Astrocyte of the hippocampus (primary cell): ENCODE results near the gene CTNNB1.

Source experiments
- DNase-seq: peaks from one replicate; pipeline ENCODE4 v3.0.0; 2011; ENCODE audit warnings: low read depth, low spot score

Gene CTNNB1

DNA sequence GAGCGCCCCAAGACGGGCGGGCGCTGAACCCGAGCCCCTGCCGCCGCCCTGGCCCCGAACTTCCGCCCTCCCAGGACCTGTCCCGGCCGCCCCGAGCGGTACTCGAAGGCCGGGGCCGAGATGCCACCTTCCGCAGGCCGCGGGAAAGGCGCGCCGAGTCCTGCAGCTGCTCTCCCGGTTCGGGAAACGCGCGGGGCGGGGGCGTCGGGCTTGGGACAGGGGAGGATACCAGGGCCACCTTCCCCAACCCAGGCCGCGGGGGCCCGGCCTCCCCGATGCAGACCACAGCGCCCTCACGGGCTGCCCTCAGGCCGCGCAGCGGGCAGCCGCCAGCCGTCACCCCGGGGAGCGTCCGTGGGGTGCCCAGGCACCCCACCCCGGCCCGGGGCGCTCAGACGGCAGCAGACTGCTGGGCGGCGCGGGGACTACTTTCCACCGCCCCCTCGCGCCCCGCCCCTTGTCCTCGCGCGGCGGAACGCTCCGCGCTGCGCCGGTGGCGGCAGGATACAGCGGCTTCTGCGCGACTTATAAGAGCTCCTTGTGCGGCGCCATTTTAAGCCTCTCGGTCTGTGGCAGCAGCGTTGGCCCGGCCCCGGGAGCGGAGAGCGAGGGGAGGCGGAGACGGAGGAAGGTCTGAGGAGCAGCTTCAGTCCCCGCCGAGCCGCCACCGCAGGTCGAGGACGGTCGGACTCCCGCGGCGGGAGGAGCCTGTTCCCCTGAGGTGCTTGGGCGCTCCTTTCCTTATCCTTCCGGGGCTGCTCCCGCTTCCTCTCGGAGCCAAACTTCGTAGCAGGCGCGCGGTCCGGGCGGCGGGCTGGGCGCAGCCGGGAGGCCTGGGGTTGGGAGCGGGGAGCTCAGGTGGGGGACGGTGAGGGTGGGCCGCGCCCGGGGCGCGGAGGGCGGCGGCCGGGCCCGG is at the start of gene CTNNB1:
Gene CTNNB1 (plus strand): TSS at position 556 of the 916 bp plus-strand sequence. CDS start 24,564 bp downstream, outside the sequence.
- peak; percentile 98 for DNase-seq

DNA sequence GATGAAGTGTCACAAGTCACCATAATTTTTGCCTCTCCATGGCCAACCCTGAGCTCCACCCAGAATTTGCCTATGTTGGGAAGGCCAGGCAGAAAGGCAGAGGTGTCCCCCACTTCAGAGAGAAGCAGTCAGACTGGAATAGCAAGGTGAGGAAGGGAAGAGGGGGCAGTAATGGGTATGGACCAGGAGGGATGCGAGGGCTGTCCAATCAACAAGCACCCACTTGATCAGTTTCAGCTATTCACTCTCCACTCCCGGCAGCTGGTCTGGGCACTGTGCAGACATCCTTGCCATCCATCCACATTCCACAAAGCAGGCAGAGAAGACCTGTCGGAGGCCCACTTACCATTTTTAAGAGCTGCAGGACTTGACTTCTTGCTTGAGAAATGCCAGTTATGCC is 43.5 kb upstream of the CTNNB1 start:
- DNase-seq, result no peak

DNA sequence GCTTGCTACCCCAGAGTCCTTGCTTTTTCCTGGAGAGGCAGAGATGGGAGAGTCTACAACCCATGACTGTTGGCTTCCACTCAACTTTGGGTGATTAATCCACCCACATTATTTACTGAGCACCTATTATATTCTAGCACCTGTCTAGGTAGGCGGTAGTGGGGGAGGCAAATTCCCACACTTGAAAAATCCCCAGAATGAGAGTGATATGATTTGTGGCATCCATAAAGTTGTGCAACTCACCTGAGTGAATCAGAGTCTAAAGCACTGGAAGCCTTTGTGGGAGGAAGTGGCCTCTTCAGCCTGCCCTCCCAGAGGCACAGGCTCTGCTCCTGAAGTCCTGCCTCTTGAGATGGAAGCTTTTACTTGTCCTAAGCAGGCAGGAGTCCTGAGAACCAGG is 40.4 kb upstream of the CTNNB1 start:
- no peak for DNase-seq

DNA sequence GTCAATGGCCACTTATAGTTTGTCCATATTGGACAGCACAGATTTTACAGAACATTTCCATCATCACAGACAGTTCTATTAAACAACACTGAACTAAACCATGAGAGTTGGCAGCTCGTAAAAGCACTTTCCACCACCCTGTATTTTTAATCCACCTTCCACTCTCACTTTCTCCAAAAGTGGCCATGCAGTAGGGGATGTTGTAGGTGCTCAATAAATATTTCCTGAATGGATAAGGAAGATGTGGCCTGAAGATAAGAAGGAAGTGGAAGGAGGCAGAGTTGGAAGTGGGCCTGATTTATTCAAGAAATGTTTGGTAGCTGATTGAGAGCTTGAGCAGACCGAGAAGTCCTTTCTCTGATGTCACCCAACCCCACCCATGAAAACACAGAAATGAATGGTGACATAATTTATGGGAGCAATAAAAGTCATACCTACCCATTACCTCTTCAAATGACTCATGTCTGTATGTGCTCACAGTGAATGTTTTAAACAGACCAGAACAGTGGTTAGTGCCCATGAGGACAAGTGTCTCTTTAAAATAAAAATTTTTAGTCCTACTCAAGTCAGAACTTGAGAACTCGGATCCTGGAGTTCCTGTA is 39.6 kb upstream of the CTNNB1 start:
- no peak for DNase-seq

DNA sequence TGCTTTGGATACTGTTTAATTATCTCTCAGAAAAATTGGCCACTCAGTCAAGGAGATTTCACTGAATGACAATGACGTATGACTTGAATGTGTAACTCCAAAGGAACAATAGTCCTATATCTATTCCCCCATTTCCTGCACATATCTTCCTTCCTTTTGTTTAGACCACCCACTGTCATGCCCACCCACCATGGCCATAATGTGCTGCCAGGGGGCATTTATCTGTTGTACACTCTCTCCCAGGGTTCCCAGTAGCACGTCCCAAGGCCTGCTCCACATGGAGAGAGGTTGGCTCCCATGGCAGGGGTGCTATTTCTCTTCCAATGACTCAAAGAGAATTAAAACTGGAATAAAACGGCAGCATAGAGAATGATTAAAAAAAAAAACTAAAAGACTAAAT is 36.8 kb upstream of the CTNNB1 start:
- DNase-seq, result no peak

DNA sequence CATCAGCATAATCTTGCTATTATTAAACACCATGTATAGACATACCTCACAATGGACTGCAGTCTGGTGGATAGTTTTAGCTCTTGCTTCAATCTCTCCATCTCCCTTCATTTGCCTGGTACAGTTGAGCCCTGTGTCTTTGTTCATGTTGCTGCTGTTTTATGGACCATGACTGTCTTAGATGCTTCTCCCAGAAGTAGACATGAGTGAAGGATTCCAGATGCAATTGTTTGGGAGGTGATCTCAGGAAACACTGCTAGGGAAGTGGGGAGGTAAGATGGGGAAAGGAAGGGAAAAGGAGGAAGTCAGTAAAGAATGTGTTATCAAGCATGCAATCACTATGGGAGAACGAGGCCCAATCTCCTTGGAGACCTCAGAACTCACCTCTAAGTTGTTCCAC is 36.3 kb upstream of the CTNNB1 start:
- DNase-seq, result no peak

DNA sequence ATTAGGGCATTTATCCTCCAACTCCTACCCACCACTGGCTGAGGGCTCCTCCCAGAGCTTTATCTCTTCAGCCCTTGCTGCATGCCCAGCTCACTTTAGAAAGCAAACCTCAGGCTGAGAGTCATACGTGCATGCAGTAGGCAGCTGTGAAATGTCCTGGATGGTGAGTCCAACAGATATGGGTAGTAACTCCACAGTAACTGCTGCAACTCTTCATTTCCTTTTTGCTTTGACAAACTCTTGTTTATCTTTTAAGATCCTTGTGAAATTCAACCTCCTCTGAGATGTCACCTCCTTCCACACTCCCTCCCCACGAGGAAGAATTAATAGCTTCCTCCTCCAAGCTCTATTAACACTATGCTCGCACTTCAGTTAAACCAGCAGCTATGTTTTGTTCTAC is 35.9 kb upstream of the CTNNB1 start:
- DNase-seq, result no peak

DNA sequence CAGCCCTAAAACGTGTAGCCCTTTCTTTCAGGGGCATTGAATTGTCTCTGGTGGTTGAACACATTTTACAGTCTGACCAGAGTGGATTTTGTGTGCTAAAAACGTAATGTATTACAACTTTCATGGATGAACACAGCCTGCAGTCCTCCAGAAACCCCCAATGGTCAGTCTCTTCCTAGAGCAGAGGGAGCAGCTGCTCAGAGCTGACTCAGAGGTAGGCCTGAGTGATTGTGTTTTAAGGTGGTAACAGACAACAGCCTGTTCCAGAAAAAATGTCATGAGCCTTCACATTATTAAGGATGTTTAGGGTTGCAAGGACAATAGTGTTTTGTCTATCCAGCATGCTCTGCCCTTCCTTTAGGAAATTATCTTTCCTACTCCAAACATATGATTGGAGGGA is 34.5 kb upstream of the CTNNB1 start:
- DNase-seq, result no peak

DNA sequence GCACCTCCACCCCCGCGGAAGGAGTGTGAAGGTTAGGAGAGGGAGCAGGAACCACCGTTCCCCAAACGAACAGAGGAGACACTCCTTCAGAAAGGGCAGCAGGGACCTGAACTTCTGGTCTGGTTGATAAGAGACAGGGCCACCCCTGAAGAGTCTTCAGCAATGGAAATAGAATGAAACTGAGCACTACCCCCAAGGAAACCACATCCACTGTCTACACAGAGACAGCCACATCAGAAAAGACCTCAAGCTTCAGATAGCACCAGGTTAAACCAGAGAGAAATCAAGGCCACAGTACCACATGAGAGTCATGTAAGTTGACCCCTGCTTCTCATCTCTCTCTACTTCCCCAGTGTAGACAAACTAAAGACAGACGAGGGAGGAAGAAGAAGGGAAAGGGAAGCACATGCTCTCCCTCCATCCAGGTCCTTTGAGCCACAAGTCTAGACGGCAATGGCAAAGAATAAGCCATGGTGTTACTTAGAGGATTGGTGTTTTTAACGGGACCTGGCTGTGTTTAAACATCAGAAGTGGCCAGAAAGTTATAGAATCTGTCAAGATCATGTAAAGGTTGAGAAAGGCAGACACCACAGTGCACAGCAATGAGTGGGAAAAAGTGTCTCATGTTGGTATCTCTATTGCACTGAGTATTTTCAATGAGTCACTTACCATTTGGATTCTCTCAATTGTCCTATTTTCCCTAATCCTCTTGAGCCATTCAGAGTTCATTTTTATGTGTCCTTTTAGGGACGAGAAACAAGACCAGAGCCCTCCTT is 31.4 kb upstream of the CTNNB1 start:
- DNase-seq, result no peak

DNA sequence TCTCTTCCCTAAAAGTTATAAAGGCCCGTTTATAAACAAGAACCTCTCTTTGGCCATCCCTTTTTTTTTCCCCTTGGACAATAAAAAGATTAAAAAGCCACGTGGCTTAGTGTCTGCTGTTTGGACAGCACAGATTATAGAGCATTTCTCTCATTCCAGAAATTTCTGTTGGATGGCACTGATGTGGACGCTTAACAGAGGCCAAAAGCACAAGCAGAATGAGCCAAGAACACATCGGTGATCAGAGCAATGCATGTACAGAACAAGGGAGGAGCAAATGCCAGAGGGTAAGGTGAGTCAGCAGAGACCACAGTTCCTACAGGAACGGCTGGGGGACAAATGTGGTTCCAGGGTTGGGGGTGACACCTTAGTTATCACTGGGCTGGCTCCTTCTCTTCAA is 30.3 kb upstream of the CTNNB1 start:
- peak; percentile 51 for DNase-seq

DNA sequence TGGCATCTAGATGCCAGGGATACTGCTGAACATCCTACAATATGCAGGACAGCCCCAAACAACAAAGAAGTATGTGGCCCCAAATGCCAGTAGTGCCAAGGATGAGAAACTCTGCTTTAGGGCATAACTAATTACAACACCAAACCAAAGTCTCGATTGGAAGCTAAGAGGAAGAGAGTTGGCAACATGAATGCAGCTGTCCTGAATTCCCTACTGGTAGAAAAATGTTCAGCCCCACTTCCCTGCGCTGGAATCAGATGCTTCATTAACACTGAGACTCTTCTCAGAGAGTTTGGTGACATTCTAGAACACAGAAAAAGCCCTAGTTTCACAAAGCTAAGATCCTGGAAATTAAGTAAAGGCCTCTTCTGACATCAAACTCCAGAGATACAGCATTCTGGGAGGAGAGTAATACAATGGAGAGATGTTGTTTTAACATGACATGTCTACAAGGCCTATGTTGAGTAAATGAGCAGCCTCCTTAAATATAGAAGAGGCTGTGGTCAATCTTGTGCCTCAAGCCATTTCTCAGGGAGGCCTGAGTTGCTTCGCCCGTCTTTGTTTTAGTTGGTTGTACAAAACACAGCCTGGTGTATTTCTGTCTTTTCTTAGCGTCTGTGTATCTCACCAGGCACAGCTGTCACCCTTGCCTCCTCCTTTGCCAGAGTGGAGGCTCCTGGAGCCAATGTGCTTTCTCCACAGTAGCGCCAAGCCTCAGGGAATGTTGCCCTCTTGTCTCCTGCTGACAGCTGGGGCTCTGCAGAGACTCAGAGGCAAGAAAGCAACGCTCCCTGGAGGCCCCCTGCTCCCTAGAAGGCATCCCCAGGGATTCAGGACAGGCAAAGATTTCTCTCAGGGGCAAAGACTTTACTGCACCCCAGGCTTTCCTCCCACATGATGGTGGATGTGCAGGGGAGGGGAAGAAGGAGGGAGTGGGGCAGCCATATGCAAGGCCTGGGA is 25.1 kb upstream of the CTNNB1 start:
- no peak for DNase-seq

DNA sequence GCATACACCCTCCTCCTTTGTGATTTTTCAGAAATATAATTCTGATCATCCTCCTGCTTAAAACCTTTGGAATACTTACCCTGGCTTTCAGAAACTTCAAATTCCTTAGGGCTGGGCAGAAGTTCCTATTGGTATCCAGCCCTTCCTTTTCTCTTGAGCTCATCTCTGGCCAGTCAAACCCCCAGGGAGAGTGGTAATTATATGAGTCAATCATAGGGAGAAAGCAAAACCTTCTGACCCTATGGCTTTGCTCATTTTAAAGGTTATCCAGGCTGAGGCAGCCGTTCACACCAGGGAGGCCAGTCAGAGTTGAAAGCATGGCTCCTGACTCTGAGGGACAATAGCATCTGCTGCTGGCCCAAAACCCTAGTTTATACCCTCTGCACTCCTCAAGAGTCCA is 23.9 kb upstream of the CTNNB1 start:
- no peak for DNase-seq

DNA sequence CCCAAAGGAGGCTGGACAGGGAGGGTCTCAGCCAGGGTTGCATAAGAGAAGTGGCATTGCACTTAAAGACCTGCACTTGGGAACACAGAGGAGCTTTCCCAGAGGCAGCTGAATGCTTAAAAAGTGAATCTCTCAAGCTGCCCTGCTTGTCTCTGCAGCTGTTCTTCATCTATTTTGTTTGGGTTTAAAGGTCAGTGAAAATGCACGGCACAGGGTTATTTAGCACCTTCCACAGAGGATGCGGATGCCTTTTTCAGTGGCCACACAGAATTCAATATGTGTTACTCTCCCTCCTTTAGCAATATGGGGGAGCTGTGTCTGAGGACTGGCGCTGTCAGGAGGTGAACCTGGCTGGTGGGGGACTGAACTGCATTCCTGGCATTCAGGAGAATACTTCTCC is 22.7 kb upstream of the CTNNB1 start:
- no peak for DNase-seq

DNA sequence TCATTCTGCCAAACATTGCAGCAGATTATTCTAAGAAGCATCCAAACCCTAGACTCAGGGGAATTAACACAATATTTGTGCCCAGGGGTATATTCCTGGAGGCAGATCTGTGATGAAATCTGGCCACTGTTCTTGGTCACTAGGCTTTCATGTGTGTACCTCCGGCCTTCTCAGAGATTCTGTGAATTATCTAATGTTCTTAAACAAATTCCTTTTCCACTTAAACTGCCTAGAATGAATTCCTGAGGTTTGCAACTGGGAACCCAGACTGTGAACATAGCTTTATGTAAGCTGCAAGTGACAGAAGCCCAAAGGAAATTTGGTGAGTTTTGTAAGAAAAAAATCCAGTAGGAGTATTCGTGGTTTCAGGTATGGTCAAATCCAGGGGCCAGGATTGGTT is 20.7 kb upstream of the CTNNB1 start:
- peak; percentile 72 for DNase-seq

DNA sequence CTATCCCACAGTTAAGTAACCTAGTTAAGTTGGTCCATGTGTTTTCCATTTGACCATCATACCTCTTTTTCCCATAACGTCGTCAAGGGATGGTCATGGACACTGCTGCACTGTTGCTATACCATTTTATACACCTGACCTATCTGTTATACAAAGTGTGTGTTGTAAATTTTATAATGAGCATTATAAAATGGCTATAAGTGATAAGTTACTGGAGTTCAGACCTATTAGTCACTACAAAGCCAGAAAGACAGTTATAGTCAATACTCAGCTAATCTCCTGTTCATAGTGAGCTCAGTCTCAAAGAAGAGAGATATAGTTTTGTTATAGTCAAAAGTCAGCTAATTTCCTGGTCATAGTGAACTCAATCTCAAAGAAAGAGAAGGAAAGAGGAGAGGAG is 18.9 kb upstream of the CTNNB1 start:
- DNase-seq, result no peak

DNA sequence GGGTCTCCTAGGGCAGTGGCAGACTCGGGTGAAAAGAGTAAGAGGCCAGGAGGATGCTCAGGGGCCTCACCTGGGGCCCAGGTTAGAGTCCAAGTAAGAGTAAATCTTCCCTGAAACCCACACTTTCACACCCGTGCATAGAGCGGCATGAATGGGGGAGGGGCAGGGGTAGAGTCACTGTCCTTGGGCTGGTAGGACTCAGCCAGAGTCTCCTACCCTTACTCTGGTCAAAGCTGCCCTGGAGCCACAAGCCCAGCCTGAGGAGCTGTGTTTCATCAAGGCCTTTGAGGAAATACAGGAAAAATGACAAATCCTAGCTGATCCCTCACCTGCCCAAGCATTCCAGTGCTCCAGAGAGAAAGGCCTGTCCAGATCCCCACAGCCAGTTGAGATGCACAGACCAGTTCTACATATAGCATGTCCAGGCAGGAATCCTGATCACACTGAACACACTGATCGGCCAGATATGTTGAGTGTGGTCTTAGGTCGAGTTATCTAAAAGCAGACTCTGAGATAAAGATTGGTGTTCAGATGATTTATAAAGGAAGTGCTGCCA is 16.7 kb upstream of the CTNNB1 start:
- no peak for DNase-seq

DNA sequence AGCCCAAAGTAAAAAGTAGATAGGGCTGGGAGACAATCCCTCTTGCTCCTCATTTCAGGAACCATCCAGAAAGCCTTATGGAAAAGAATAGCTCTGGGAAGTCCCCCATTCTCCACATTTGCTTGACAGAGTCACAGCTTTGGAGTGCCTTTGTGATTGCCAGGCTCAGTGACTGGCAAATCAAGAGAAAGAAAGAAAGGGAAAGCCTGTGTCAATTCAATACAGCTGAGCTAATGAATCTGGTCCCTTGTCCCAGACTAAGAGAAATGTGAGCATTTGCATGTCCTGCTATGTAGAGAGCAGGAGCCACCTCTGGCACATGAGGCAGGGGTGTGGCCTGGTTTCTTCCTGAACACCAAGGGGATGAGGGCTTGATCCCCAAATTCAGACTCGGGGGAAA is 14.9 kb upstream of the CTNNB1 start:
- DNase-seq, result no peak

DNA sequence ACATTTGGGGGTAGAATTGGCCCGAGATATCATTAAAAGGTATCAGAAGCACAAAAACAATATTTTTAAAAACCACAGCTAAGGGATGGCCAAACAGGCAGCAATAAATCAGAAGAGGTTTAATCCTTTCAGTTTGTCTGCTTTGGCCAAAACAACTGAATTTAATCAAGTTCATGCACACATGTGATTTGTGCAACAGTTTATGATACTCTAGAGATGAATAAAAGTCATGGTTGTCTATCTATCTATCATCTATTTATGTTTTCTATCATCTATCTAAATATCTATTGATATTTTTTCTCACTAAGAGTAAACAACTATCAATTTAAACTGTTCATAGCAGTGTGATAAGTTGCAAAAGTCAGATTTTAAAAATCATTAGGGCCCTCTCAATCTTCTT is 13.0 kb upstream of the CTNNB1 start:
- DNase-seq, result no peak

DNA sequence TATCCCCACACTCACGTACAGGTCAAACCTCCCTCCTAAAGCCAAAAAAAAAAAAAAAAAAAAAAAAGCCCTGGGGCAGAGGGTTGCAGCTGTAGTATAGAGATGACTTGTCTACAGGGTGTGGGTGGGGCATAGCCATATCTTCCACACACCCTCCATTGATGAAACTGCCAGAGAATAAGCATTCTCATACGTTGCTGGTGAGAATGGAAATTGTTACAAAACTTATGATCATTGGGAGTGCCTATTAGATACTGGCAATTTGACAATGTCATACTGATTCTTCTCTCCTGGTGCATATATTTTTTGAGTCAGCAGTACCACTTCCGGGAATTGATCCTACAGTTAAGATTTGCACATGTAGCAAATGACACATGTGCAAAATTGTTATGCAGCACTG is 11.0 kb upstream of the CTNNB1 start:
- DNase-seq, result no peak

DNA sequence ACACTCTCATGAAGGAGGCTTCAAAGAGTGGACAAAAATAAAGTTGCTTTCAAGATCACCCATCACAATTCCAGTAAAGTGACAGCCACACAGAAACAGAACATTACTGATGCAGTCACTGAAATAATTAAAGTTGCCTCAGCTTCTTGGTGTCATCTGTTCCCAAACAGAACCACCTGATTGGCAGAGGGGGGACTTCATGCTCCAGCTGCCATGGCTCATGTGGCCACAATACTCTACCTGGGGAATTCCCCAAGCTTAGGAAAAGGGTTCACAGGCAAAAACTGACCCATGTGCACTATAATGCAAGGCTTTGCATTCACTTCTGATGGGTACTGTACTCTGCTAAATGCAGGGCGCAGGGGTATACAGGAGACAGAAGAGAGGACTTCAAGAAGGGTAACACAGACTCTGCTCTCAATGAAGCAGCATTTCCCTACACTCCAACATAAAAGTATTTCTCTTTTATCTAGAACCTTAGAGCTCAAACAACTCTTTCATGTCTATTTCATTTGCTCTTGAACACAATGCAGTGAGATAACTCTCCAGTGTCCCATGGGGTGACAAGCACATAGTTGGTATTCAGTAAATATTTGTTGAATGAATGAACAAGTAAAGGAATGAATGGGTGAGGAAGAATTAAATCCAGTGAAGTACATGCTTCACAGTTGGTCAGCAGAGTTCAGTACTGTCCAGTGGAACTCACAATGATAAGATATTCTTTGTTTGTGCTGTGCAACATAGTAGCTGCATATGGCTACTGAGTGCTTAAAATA is 8.6 kb upstream of the CTNNB1 start:
- DNase-seq, result no peak
